ELR (cell line): ENCODE data around the gene C11orf98.
"Not testable (repeated sequence)": the region's sequence is repeated elsewhere in the genome, so short reads cannot be mapped to it uniquely, and the experiment has no call there.

ENCODE experiments used
- DNase-seq: peaks from one replicate; pipeline ENCODE4 v3.0.0-alpha.2; 2015; ENCODE audit warnings: low read depth

The C11orf98 gene

DNA sequence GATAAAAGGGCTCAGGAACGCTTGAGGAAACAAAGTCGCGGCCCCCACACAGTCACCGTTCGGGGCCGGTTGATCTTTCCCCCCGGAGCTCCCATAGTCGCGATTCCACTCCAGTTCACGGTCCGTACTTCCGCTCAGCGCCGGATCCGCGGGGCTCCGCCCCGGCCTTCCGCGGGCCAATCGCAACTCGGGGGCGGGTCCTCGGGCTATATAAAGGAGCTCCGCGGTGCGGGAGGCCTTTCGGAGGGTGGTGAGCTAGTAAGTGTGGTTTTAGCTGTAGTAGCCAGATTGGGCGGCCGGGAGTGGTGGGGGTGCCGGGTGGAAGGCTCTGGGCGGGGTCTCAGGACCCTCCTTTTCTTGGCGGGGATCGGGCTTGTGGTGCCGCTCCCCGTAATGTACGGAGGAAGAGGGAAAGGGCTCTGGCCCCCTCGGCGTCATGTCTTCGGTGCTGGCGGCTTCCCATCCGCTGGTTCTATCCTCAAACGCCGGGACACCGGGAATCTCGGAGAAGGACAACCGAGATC lies at the start of gene C11orf98, which contains the start of gene CSKMT:
Gene C11orf98 (minus strand): TSS at position 136 of the 524 bp plus-strand sequence. CDS start 41 bp downstream, at position 95.
Gene CSKMT (plus strand): TSS at position 238 of the 524 bp plus-strand sequence. CDS start 568 bp downstream, outside the sequence.
- DNase-seq = peak; percentile 95

DNA sequence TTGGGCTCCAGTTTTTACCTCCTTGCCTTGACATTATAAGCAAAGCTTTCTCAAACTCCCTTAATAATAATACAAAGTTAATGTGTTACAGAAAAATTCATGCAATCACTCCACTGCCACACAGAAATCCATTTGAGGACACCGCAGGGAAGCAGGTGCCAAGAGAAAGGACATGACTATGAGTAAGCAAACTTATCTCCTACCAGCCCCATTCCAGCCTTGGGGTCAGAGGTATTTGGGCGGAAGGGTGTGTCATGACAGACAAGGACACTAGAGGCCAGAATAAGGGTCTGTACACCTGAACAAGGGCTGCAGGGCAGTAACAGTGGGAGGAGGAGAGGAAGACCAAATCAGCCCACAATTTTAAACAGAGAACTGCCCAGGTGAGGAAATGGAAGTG lies 48.3 kb upstream of the C11orf98 start:
- no peak for DNase-seq

DNA sequence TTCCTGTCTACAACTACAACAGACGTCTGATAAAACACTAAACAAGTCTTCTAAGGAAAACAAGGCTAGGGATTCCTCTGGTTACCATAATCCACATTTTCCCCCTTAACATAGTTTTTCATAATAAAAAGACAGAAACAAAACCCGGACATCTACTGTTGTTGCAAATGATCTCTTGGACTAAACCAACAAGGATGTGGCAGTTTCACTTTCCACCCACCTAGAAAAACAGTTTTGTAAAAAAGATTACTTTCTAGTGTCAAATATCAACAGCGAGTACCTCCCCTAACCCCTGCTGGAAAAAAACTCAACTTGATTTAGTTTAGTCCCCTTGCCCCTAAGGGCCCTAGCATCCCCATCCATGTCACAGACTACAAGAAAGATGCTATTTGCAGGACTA lies 47.9 kb upstream of the C11orf98 start:
- no peak for DNase-seq

DNA sequence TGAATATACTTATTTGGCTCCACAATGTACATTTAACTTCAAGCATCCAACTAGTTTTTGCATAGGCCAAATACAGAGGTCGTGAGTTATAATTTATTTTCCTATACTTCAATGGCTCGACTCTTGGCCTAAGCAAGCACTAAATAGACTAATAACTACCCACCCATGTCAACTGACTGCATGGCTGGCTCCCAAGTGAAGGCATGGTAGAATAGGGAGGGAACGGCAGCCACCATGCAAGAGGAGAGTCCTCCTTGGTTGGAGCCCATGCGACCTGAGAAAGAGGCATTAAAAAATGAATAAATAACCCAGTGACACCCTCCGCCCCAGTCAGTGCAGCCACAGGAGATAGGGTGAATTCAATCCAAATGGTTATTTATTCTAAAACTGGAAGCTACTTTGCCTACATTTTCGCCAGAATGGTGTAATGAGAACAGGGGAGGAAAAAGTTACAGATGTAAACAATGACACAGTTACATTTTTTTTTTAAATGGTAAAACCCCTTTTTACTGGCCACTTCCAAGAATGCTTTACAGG lies 47.3 kb upstream of the C11orf98 start:
- DNase-seq = no peak

DNA sequence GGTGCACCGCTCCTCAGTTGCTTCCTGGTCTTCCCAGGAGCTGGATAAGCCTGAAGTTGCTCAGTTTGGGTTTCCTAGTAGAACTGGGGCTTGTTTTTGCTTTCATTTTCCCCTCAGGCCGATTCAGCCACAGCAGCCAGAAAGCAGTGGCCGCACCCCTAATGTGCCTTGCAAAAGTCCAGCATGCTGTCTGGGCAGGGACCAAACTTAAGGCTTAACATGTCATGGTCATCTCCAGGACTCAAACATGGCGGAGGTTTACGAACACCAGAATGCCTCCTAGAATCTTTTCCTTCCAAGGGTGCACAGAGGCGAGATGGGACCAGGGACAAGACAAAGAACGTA lies 45.0 kb upstream of the C11orf98 start:
- peak; percentile 58 for DNase-seq

DNA sequence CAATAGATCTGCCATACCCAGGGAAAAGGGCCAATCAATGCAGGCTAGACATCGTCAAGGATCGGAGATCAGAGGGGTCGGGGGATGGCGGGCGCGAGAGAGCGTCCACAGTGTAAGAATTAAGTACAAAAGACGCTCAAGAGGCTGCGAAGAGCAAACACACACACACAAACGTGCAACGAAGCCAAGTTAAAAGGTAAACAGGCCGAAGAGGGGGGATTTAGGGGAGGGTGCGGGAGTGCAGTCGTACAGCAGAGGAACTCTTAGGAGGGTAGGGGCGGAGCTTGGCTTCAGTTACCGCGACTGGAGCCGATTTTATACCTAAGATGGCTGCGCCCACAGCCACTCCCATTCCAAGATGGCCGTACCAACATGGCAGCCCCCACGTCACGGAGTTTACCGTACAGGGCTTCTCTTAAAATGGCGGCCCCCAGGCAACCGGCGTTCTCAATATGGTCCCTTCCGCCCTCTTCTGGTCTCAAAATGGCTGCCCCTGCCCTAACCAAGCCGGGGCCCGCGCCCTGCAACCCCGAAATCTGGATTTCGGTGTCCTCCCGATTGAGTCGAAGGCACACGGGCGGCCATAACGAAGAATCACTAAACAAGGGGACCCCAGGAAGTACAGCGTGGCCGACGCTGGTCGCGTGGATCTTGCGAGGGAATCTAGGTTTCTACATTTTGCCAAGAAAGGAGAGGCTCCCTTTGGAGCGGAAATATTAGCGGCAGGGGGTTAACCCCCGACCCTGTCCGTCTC lies 44.4 kb upstream of the C11orf98 start:
- DNase-seq = peak; percentile 99

DNA sequence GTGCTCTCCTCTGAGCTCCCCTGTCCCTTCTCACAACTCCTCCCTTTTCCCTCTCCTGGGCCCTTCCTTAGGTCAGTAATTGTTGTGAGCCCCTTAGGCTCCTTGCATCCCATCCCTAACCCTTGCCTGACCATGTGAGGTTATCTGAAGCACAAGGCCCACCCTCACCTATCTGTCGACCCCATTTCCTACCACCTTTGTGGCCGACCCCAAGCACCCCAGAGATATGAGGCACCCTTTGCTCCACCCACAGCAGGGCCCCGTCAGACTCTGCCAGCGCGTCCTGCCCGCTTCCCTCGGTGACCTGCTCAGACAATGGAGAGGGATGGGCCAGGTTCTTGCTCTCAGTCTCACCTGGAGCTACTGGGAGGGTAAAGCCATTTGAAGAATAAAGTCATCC lies 43.8 kb upstream of the C11orf98 start:
- no peak for DNase-seq

DNA sequence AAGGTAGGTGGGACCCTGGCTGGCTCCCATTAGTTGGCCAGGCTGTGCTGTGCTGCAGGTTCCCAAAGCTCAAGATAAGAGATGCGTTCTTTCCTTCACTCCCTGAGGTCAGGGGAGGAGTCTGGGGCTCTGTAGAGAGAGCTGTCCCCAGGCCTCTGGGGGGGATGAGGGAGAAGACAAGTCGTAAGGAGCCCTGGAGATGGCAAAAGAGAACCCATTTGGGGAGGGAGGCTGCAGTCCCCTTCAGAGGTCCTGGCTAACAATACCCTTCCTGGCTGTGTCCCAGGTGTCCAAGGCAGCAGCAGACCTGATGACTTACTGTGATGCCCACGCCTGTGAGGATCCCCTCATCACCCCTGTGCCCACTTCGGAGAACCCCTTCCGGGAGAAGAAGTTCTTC lies 43.4 kb upstream of the C11orf98 start:
- DNase-seq = no peak

DNA sequence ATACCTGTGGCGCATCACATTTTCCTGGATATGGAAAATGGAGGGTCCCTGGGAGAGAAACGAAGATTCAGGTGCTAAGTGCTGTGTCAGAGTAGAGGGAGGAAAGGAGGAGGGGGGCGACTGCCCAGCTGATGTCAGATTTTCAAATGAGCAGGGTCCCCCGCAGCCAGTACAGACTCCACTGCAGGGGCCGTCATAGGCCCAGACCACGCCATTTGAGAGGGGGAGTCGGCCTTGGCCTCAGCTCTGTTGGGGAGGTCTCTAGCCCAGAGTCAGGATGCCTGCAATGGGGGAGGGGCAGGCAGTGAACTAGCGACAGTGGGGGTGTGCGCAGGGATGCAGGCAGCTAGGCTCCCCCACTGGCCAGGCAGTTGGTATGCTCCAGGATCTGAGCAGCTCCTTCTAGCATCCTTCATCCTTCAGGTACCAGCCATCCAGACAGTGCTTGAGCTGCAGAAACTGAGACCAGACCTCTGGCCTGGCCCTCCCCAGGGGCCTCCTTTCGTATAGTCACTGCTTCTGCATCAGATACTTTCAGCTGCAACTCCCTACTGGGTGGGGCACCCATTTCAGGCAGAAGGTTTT lies 42.4 kb upstream of the C11orf98 start, which contains the start of the genes BSCL2 and GNG3:
Gene BSCL2 (minus strand): TSS at position 148 of the 585 bp plus-strand sequence. CDS start 229 bp downstream, outside the sequence.
Gene GNG3 (plus strand): TSS at position 400 of the 585 bp plus-strand sequence. CDS start 620 bp downstream, outside the sequence.
- no peak for DNase-seq

DNA sequence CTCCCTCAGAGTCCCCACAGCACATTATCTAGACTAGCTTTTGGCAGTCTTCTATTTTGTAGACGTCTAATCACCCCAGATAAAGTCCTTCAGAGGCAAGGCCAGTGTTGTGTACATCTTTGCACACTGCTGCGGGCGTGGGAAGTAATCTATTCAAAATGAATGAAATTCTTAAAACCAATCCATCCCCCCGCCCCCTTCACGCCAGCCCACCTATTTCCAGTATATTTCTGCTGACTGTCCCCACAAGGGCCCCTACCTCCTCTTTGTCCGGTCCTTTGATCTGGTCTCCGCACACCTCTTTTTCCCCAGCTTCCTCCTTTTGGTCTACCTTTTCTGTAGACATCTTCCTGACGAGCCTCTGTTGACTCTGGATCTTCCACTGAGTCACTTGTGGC lies 41.8 kb upstream of the C11orf98 start:
- no peak for DNase-seq

DNA sequence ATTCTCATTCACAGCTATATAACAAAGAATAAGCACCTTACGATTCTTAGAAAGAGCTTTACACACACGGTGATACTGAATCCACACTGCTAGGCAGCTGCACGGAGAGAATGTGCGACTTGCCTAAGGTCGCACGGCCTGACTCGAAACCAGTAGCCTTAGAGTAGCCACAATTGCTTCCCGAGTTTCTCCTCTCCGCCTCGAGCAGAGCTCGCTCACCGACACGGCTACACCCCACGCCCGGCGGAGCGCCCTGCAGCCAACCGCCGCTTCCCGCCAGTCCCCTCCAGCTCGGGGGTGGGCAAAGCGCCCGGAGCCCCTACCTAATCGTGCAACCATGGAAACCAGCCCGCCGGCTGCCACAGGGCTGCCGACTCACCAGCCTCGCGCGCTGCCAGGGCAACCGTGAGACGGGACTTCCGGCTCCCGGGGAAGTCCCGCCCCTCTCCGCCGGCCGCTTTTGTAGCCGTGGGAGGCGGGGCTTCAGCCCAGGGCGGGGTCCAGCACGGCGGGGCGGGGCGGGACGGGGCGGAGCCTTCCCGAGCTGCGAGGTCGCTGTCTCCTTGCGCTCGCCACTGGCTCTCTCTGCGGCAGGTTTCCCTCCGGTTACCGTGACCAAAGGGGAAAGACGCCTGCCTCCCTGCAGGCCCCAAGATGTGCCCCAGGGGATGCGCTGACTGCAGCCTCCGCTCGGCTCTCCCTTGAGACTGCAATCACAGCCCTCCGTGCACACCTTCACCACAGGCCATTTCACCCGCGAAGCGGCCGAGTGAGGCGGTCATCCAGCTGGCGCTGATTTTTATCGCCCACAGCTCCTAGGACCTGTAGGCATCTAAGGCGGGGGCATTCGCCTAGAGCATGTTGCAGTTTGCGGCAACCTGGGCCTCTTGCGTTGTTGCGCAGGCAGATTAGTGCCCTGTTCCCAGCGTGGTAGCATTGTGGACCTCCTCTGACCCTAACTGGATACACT lies 41.2 kb upstream of the C11orf98 start:
- peak; percentile 96 for DNase-seq

DNA sequence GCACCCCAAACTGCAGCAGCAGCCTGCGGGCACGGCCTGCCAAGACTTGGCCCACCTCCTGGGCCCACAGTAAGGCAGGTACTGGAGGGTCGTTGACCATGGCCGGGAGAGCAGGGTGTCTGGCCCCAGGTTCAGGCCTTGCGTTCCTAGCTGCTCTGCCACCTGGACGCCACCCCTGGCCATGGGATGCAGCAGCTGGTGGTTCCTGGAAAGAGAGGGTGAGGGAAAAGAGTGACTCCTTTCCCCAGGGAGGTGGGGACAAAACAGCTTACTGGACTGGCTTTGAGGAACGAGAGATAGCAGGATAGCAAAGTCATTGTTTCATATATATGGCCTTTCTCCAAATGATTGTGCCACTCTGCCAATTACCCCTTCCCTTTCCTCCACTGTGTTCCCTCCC lies 40.4 kb upstream of the C11orf98 start:
- DNase-seq = no peak

DNA sequence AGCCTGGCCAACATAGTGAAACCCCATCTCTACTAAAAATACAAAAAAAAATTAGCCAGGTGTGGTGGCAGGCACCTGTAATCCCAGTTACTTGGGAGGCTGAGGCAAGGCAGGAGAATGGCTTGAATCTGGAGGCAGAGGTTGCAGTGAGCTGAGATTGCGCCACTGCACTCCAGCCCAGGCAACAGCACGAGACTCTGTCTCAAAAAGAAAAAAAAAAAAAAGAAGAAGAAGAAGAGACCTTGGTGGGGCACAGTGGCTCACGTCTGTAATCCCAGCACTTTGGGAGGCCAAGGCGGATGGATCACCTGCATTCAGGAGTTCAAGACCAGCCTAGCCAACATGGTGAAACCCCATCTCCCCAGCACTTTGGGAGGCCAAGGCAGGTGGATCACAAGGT lies 38.9 kb upstream of the C11orf98 start:
- not testable (repeated sequence) for DNase-seq

DNA sequence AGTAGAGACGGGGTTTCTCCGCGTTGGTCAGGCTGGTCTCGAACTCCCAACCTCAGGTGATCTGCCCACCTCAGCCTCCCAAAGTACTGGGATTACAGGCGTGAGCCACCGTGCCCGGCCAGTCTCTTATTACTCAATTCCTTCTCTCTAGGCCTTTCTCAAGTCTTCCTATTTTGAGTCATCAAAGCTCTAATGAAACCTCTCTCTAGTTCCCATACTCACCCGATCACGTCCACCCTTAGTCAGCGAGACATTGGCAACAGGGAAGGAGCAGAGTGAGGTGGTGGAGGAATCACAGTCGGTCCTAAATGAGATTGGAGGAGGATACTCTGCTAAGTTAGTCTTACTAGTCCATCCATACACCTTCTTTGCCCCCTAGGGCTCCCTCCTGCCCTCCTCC lies 37.2 kb upstream of the C11orf98 start:
- DNase-seq = peak; percentile 39

DNA sequence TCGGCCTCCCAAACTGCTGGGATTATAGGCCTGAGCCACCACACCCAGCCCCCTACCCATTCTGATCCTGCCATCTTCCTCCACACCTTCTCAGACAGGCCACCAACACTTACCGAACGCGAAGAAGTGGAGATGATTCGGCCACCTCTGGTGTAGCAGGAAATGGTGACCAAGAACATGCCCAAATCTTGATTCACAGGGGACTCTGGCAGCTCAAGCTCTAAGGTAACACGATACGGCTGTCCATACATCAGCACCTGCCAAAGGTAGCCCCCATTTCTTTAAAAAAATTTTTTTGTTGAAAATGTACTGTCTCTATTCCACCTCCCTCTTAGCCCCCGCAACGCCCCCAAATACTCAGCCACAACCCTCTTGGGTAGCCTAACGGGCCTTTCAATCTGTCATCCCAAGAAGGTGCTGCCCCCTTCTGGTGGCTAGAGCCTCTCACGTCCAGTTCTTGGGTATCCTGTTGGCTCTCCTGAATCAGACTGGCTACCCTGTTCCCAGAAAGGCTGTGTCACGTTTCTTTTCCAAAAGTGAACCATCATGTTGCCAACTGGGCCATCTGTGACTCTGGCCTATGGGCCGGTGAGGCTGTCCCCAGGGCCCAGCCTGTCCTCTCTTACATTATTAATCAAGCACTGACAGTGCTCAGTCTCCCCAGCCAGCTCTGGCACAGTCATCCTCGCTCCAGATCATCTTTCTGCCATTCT lies 29.6 kb upstream of the C11orf98 start:
- peak; percentile 83 for DNase-seq

DNA sequence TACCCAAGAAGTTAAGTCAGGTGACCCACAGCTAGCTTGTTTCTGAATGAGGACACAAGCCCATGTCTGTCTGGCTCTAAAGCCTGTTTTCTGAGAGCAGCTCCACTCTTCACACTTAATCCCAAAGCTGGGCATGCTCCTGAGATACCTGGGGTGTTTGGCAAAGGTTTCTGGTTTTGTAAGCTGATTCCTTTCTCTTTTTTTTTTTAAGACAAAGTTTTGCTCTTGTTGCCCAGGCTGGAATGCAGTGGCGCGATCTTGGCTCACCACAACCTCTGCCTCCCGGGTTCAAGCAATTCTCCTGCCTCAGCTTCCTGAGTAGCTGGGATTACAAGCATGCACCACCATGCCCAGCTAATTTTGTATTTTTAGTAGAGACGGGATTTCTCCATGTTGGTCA lies 28.6 kb upstream of the C11orf98 start:
- not testable (repeated sequence) for DNase-seq

DNA sequence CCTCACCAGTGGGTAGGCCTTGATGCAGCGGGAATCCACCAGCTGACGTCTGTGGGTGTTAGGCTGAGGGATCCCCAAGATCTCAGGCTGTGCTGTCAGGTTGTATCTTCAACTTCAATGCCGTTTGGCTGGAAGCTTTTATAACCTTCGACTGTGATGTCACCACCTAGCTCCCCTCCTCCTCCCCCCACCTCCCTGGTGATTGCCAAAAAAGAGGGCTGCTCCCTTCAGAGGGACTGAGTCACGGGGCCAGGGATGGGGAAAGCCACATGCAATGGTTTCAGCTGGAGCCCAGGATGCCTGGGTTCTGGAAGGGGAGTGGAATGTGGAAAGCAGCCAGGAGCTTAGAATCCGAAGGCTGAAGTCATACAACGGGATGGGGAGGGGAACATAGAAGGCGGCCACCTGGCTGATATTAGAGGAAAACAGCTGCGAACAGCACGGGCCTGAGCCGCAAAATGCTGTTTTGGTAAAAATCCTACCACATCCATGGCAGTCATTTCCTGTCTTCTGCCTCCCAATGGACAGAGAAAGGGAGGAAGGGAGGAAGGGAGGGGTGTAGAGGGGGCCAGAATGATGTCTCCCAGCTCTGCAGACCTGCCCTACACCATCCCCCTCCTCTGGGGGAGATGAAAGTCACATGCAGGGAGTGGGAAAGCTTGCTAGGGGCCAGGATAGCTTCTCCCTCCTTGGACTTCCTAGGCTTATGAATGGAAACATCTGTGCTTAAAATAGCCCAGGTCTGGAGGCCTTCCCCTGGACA lies 24.6 kb upstream of the C11orf98 start, which contains the start of gene LRRN4CL:
Gene LRRN4CL (minus strand): TSS at position 110 of the 763 bp plus-strand sequence. CDS start 1,022 bp downstream, outside the sequence.
- peak; percentile 70 for DNase-seq

DNA sequence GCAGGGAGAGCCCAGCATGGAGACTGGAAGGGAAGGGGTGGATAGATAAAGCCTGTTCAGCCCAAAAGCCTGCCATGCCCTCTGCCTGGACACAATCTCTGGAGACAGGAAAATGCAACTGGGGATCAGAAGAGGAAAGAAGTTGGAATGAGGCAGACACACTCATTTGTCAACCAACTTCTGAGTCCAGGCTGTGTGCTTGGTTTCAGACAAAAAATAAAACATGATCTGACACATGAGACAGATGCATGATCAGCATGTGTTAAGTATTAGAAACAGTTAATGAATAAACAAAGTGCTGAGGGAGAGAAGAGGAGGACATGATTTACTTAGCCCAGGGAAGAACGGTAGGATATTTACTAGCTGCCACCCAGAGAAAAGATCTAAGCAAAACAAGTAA lies 23.5 kb upstream of the C11orf98 start:
- no peak for DNase-seq

DNA sequence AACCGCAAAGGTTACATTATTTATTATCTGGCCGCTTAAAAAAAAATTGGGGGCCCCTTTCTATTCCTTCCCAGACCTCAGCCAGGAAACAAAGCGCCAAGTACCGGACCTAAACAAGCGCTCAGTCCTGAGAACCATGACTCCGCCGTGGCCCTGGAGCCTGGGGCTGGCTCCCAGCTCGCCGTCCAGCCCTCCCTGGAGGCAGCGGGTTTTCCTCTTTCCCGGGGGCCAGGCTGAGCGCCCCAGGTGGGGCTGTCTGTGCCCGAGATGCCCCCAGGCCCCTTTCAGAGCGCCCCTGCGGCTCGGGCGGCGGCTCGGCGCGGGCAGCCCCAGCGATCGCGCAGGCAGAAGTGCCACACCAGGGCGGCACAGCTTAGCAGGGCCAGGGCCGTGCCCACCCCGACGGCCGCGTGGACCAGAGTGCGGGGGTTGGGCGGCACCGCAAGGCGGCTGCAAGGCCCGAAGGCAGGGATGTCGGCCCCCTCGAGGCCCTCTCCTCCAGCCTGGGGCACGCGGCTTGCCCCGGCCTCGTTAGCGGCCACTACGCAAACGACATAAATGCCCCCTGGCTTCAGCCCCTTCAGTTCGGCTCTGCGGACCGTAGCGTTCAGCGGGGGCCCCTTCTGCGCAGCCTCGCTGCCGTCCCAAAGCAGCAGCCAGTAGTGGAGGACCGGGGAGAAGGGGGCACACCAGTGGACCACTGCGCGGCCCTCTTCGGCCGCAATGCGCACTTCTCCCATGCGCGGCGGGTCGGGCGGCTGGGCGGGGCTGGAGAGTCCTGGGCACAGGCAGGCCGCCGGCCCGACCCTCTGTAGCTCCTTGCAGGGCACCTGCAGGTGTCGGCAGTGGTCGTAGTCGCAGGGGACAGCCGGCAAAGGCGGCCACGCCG lies 22.7 kb upstream of the C11orf98 start:
- no peak for DNase-seq
